Choroid plexus epithelial cell (primary cell): Measurements from ENCODE around the gene BIRC5.

Experiments
- DNase-seq: peaks from one replicate; pipeline ENCODE4 v3.0.0-alpha.2; 2010; ENCODE audit warnings: low read depth
- H3K4me3 ChIP-seq: 2 replicates; pipeline ENCODE4 v1.5.1; 2011; ENCODE audit warnings: low read depth, mild to moderate bottlenecking, control low read depth, low read length, moderate library complexity
- TF ChIP-seq, protein P1 (sequence below): conservative IDR thresholded peaks from 2 replicates; pipeline ENCODE4 v1.5.1; 2011; ENCODE audit warnings: low read depth, mild to moderate bottlenecking, control low read depth, inconsistent platforms, low read length, moderate library complexity

The BIRC5 gene

DNA sequence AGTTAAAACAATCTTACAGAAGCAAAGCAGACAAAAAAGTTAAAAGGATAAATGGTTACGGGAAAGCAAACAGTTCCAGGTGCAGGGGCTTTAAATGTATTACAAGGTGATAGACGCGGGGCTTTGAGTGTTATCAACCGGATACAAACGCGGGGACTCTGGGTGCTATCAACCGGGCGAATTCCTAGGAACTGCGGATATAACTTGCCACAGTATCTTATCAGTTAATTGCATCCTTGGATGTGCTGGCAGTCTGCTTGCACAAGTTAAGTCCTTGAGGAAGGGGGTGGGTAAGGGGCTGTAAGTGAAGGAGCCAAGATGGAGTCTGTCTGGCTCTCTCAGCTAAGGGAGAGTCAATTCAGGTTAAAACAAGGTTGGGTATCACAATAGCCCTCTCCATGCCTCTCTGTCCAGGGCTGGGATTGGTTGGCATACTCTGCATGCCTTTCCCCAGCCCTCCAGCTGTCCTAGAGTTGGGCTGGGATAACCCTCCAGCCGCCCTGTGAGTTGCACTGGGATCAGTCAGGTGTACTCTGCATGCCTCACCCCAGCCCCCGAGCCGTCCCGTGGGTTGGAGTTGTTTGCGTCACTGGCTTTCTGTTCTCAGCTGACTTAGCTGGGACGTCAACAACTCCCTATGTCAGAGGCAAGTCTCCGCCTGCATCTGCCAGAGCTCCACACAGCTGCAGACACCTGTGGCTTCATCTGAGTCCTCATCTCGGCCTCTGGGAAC lies 58.3 kb downstream of the BIRC5 start:
- peak; percentile 96 for DNase-seq
- TF ChIP-seq, protein P1, sequence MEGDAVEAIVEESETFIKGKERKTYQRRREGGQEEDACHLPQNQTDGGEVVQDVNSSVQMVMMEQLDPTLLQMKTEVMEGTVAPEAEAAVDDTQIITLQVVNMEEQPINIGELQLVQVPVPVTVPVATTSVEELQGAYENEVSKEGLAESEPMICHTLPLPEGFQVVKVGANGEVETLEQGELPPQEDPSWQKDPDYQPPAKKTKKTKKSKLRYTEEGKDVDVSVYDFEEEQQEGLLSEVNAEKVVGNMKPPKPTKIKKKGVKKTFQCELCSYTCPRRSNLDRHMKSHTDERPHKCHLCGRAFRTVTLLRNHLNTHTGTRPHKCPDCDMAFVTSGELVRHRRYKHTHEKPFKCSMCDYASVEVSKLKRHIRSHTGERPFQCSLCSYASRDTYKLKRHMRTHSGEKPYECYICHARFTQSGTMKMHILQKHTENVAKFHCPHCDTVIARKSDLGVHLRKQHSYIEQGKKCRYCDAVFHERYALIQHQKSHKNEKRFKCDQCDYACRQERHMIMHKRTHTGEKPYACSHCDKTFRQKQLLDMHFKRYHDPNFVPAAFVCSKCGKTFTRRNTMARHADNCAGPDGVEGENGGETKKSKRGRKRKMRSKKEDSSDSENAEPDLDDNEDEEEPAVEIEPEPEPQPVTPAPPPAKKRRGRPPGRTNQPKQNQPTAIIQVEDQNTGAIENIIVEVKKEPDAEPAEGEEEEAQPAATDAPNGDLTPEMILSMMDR: no peak
- H3K4me3 ChIP-seq: peak overlapping the region; percentile 28

DNA sequence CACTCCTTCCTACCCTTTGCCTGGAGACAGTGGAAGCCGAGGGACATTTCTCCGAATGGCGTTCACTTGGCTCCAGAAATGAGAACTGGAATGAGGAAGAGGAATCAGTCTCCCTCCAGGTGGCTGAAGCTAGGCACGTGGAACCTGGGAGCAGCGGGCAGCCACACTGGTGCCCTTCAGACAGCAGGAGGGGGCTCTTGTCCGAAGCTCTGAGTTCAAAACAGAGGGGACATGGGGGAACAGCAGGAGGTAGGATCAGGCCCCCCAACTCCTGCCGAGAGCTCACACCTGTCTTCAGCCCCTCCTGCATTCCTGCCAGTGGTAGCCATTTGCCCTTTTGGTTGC lies 58.8 kb downstream of the BIRC5 start:
- H3K4me3 ChIP-seq: peak overlapping the region; percentile 28
- TF ChIP-seq, protein P1: no peak
- DNase-seq: no peak

DNA sequence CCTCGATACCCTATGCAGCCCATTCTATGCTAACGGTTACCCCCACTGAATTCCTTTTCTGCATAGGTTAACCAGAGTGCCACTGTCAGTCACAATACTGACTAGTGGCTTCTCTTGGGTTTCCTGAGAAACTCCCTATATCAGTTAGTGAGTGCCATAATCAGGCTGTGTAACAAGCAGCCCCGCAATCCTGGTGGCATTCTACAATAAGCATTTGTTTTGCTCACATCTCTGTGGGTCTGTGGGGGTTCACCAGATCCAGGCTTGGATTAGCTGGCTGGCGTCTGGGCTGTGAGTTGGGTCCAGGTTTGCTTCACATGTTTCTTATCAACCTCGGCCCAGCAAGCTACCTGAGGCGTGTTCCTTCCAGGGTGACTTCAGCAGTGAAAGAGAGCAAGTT lies 59.8 kb downstream of the BIRC5 start:
- no peak for DNase-seq
- TF ChIP-seq, protein P1: no peak
- H3K4me3 ChIP-seq: no peak overlapping the region
